MM.1S (cell line): ENCODE results near the gene ZNF608.

ENCODE experiments used
- CTCF ChIP-seq: fragments of 300-600 bp; sonication (generic); IDR thresholded peaks from 2 replicates; pipeline ENCODE4 v1.5.1; 2016; ENCODE audit warnings: antibody characterized with exemption, low read length, mixed read lengths
- EZH2 ChIP-seq: fragments of 300-600 bp; sonication (generic); optimal IDR thresholded peaks from 2 replicates; pipeline ENCODE3; 2017; ENCODE audit warnings: low read depth, mild to moderate bottlenecking, antibody characterized with exemption, low read length, mixed read lengths

- TF ChIP-seq EZH2: no peak
- no peak for TF ChIP-seq CTCF
Observed at GRCh38 chr5:124738681-124739633, 7.5 kb downstream of the ZNF608 start.
